Measurements from ENCODE around the gene ARMC9. TPM values are rescaled to one million over a fixed set of nuclear protein-coding genes. Genes with fewer than 3 reads are reported as not detected.

The ARMC9 gene
- total RNA-seq, 1 experiment from 2014 or later, result 42.7 TPM

- Histone ChIP-seq H3K4me3 (ENCODE audit: low read depth in 2 of 2, low read length in 2 of 2) (no peak overlapping the region), H3K27ac (ENCODE audit: low read length) (no peak overlapping the region), H3K9me3 (ENCODE audit: control insufficient read depth, insufficient read depth, low read depth, low read length) (no peaks in the 10 kb centered on the region), H3K27me3 (ENCODE audit: control insufficient read depth, insufficient read depth, low read length) (no peaks in the 10 kb centered on the region), H3K4me1 (ENCODE audit: control insufficient read depth, insufficient read depth, low read length) (0 out of 2 replicates have a peak, but pooled peaks cover 6% of the 10 kb centered on the region), H3K36me3 (ENCODE audit: control insufficient read depth, insufficient read depth, low read length) (no peaks in the 10 kb centered on the region)
- ChIA-PET POLR2A (no interaction called here), CTCF (no interaction called here)
- no peak for DNase-seq (ENCODE audit: low read depth, low spot score)
- in situ Hi-C loops (cut with HindIII; ENCODE audit: low pct_unique_long_range_greater_than_20kb, low sequenced_read_pairs) (no loop called here), intact Hi-C loops (cut with micrococcal nuclease; ENCODE audit: unreplicated experiment) (no loop called here)
- TF ChIP-seq REST (IDR thresholded peaks at IDR 0.05; ENCODE audit: insufficient read depth in 1 of 2, low read depth in 2 of 2, low read length in 1 of 2) (no peak), POLR2AphosphoS5 (IDR thresholded peaks at IDR 0.05; ENCODE audit: low read depth, low read length) (no peak), SIN3A (IDR thresholded peaks at IDR 0.05; ENCODE audit: borderline replicate concordance, insufficient read depth, low read depth, low read length) (no peak)
- TF ChIP-seq, protein P1, sequence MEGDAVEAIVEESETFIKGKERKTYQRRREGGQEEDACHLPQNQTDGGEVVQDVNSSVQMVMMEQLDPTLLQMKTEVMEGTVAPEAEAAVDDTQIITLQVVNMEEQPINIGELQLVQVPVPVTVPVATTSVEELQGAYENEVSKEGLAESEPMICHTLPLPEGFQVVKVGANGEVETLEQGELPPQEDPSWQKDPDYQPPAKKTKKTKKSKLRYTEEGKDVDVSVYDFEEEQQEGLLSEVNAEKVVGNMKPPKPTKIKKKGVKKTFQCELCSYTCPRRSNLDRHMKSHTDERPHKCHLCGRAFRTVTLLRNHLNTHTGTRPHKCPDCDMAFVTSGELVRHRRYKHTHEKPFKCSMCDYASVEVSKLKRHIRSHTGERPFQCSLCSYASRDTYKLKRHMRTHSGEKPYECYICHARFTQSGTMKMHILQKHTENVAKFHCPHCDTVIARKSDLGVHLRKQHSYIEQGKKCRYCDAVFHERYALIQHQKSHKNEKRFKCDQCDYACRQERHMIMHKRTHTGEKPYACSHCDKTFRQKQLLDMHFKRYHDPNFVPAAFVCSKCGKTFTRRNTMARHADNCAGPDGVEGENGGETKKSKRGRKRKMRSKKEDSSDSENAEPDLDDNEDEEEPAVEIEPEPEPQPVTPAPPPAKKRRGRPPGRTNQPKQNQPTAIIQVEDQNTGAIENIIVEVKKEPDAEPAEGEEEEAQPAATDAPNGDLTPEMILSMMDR (IDR thresholded peaks at IDR 0.05), result no peak
- BruUV-seq (replicated peaks), result no TSS peak
- no peak for ATAC-seq
Observed at GRCh38 chr2:231204581-231204980, 6.2 kb downstream of the ARMC9 start.

DNA sequence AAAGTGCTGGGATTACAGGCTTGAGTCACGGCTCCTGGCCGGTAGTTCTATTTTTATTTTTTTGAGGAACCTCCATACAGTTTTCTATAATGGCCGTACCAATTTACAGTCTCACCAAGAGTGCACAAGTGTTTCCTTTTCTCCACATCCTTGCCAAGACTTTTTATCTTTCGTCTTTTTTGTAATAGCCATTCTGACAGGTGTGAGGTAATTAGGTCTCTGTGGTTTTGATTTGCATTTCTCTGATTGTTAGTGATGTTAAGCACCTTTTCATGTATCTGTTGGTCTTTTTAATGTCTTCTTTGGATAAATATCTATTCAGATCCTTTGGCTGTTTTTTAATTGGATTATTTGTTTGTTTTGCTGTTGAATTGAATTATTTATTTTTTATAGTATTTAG, 9.3 kb downstream of the ARMC9 start:
- Histone ChIP-seq H3K9me3 (ENCODE audit: control insufficient read depth, insufficient read depth, low read depth, low read length) (no peaks in the 10 kb centered on the region), H3K36me3 (ENCODE audit: control insufficient read depth, insufficient read depth, low read length) (no peaks in the 10 kb centered on the region), H3K27ac (ENCODE audit: low read length) (no peak overlapping the region), H3K4me3 (ENCODE audit: low read depth in 2 of 2, low read length in 2 of 2) (no peak overlapping the region), H3K27me3 (ENCODE audit: control insufficient read depth, insufficient read depth, low read length) (no peaks in the 10 kb centered on the region), H3K4me1 (ENCODE audit: control insufficient read depth, insufficient read depth, low read length) (no peaks in the 10 kb centered on the region)
- TF ChIP-seq REST (IDR thresholded peaks at IDR 0.05; ENCODE audit: insufficient read depth in 1 of 2, low read depth in 2 of 2, low read length in 1 of 2), result no peak
- no peak for TF ChIP-seq TCF7L2 (IDR thresholded peaks at IDR 0.05; ENCODE audit: low read depth, low read length)
- no peak for TF ChIP-seq POLR2AphosphoS5 (IDR thresholded peaks at IDR 0.05; ENCODE audit: low read depth, low read length)
- TF ChIP-seq SIN3A (IDR thresholded peaks at IDR 0.05; ENCODE audit: borderline replicate concordance, insufficient read depth, low read depth, low read length), result no peak
- TF ChIP-seq, protein P1 (IDR thresholded peaks at IDR 0.05), result no peak
- in situ Hi-C loops (cut with HindIII; ENCODE audit: low pct_unique_long_range_greater_than_20kb, low sequenced_read_pairs), result no loop called here
- CTCF ChIA-PET, result no interaction called here
- POLR2A ChIA-PET, result no interaction called here
- BruUV-seq (replicated peaks), result no TSS peak
- DNase-seq (ENCODE audit: low read depth, low spot score) (no peak), ATAC-seq (no peak)
- intact Hi-C loops (cut with micrococcal nuclease; ENCODE audit: unreplicated experiment), result no loop called here
